Small intestine (tissue), 7 donors: ENCODE data around the gene TMEM135. TPM values are rescaled to one million over a fixed set of nuclear protein-coding genes. Genes with fewer than 3 reads are reported as not detected.

Source experiments
- DNase-seq, 2 donors: peaks; one replicate each; pipeline versions ENCODE4 v3.0.0 to v3.0.0-alpha.2; 2013
- FAIRE-seq: peaks from 2 replicates; lab custom pipeline; 2012; peaks lifted over from hg19 to GRCh38; lab: Jason Lieb, UNC
- H3K27ac ChIP-seq, 3 donors: one replicate each; pipeline ENCODE4 v1.5.1; 2013; ENCODE audit warnings: low read length in 2 of 3, mild to moderate bottlenecking in 2 of 3, control low read depth in 1 of 3, inconsistent platforms in 1 of 3, low read depth in 1 of 3, moderate library complexity in 1 of 3
- H3K27me3 ChIP-seq, 3 donors: one replicate each; pipeline ENCODE4 v1.6.1; 2013; ENCODE audit warnings: low read length in 3 of 3, inconsistent platforms in 1 of 3; ENCODE audit not compliant: control insufficient read depth in 3 of 3, insufficient read depth in 3 of 3
- H3K36me3 ChIP-seq, 3 donors: one replicate each; pipeline ENCODE4 v1.6.1; 2013; ENCODE audit warnings: low read length in 3 of 3, inconsistent platforms in 1 of 3, low read depth in 1 of 3, mild to moderate bottlenecking in 1 of 3, moderate library complexity in 1 of 3; ENCODE audit not compliant: control insufficient read depth in 3 of 3, insufficient read depth in 2 of 3
- H3K4me1 ChIP-seq, 3 donors: one replicate each; pipeline ENCODE4 v1.6.1; 2013; ENCODE audit warnings: low read length in 2 of 3, inconsistent platforms in 1 of 3, low read depth in 1 of 3, mild to moderate bottlenecking in 1 of 3, moderate library complexity in 1 of 3; ENCODE audit not compliant: control insufficient read depth in 3 of 3, insufficient read depth in 2 of 3
- H3K4me3 ChIP-seq, 3 donors: one replicate each; pipeline ENCODE4 v1.5.1; 2013; ENCODE audit warnings: low read length in 3 of 3, control low read depth in 1 of 3, inconsistent platforms in 1 of 3, low read depth in 1 of 3, mild to moderate bottlenecking in 1 of 3, moderate library complexity in 1 of 3
- H3K9me3 ChIP-seq, 2 donors: one replicate each; pipeline ENCODE4 v1.6.1; 2013; ENCODE audit warnings: low read depth in 1 of 2, low read length in 1 of 2; ENCODE audit not compliant: control insufficient read depth in 2 of 2, insufficient read depth in 1 of 2
- WGBS, 3 donors: extraction: QIAGEN DNeasy Blood & Tissue Kit; methylation state at CpG; one replicate each; pipeline ENCODE4 v1.1.7; 2013; 5-methylcytosine and 5-hydroxymethylcytosine counted together
- polyA plus RNA-seq, 4 donors: library from polyadenylated mRNA; stranded (reverse) in 3 of 4; unstranded in 1 of 4; fragments of 200-250 nt in 3 of 4; fragments of 120-200 nt in 1 of 4; gene quantifications; one replicate each; pipeline versions ENCODE4 v1.2.1 to v1.2.3, GENCODE V29; 2013
- donor health status: healthy with polysubstance abuse.
- donor health status: control.
- donor health status: control.
- donor health status: Bipolar disorder and iron deficiency.
- donor health status: healthy.

The TMEM135 gene
- polyA plus RNA-seq, 4 donors: 11.3 to 22.6 (median 14.1) TPM

DNA sequence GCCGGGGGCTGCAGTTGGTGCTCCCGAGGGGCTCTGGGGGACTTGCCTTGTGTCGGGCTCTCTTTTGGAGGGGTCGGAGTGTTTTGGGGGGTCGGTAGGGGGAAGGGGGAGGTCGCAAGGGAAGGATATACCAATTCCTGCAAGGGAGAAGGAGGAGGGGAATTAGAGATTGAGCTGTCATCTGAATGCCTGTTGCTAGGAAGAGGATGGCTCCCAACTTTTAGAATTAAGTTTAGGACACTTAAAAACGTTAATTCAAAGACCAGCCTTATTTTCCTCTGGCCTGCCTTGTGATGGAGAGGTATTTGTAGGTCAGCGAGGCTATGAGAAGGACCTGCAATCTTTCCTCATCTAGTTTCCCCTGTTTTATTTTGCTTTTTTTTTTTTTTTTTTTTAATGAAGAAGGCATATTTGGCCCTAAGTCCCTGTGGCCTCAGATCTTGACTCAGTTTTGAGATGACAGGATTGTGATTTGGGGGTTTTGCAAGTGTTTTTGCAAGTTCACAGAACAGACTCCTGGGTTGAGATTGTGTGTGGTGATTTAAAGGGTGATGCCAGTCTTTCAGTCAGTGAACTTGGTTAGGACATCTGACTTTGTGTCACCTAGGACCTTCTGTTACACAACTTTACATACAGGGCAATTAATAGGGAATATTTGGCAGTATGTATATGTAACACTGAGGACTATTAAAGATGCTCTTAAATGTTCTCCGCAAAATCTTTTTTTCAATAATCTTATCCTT is 672 bp downstream of the TMEM135 start:
- H3K36me3 ChIP-seq: peaks cover 0 to 2% (median 0%) of the 10 kb centered on the region in 3 donors
- no peaks in the 10 kb centered on the region for H3K4me1 ChIP-seq
- 9 to 12% (median 10%) methylated on average over 9 of the region's 9 CpGs for WGBS, 3 donors
- peaks cover 0 to 3% of the 10 kb centered on the region in 2 donors for H3K9me3 ChIP-seq
- no peak for FAIRE-seq
- peak overlapping the region; percentile 59 to 84 (median 71) for H3K4me3 ChIP-seq
- peak; percentile 6 to 24 for DNase-seq
- H3K27me3 ChIP-seq: no peaks in the 10 kb centered on the region
- H3K27ac ChIP-seq: peak overlapping the region; percentile 71 to 81 (median 72)

DNA sequence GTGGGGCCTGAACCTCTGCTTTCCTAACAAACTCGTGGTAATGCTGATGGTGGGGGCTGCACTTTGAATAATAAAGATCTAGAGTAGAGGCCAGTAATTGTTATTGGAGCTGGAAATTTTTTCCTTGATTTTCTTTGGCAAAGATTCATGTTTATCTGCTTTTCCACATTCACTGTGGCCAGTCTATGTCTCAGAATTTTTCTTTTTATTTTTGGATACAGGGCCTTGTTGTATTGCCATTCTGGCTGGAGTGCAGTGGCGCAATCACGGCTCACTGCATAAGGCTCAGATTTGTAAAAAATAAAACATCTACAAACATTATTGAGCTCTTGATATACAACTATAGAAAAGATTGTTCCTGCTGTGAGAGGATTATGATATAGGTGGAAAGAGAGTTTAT is 1.6 kb downstream of the TMEM135 start:
- H3K36me3 ChIP-seq: peaks cover 0 to 2% (median 0%) of the 10 kb centered on the region in 3 donors
- no peak overlapping the region for H3K27ac ChIP-seq
- DNase-seq (no peak), FAIRE-seq (no peak)
- H3K9me3 ChIP-seq: peaks cover 0 to 3% of the 10 kb centered on the region in 2 donors
- H3K4me3 ChIP-seq: no peak overlapping the region
- no peaks in the 10 kb centered on the region for H3K27me3 ChIP-seq
- H3K4me1 ChIP-seq: no peaks in the 10 kb centered on the region
- WGBS, 3 donors: 49 to 56% (median 54%) methylated on average over 3 of the region's 3 CpGs

DNA sequence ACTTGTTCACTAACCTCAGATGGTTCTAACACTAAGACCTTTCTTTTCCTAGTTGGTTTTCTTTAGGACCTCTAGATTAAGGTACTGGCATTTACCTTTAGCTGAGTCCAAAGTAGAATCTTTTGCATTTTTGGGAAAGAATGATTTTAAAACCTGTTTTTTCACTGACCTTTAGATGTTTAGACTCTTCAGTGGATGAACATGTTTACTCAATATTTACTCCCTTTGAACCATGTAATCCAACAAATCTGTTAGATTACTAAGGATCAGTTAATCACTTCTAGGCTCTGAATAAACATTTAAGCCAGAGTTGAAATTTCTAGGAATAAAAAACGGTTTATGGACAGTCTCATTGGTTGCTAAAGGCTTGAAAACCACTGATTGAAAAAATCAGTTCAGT is 6.2 kb downstream of the TMEM135 start:
- 84 to 86% (median 84%) methylated on average over 1 of the region's 1 CpG for WGBS, 3 donors
- no peaks in the 10 kb centered on the region for H3K4me1 ChIP-seq
- FAIRE-seq: no peak
- H3K4me3 ChIP-seq: no peak overlapping the region
- no peak for DNase-seq
- peaks cover 0 to 6% (median 2%) of the 10 kb centered on the region in 3 donors for H3K36me3 ChIP-seq
- peaks cover 0 to 3% of the 10 kb centered on the region in 2 donors for H3K9me3 ChIP-seq
- no peaks in the 10 kb centered on the region for H3K27me3 ChIP-seq
- H3K27ac ChIP-seq: no peak overlapping the region

DNA sequence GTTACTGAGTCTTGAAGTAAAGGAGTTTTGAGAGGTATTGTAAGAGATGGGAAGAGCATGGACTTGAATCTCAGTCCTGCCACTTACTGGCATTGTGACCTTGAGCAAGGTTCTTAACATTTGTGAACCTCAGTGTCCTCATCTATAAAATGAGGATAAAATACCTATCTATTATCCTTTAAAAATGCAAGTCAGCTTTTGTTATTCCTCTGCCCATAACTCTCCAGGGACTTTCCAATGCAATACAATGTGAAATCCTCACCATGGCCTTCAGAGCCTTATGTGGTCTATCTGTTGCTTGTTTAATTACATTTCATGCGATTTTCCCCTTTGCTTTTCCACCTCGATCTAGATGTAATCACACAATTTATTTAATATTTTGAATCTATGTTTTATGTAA is 9.1 kb downstream of the TMEM135 start:
- no peak for DNase-seq
- Histone ChIP-seq H3K4me1 (no peaks in the 10 kb centered on the region), H3K4me3 (no peak overlapping the region), H3K9me3 (peaks cover 0 to 3% of the 10 kb centered on the region in 2 donors), H3K36me3 (peaks cover 0 to 6% (median 2%) of the 10 kb centered on the region in 3 donors), H3K27me3 (no peaks in the 10 kb centered on the region), H3K27ac (no peak overlapping the region)
- 95 to 100% (median 100%) methylated on average over 2 of the region's 2 CpGs for WGBS, 3 donors
- FAIRE-seq: no peak

DNA sequence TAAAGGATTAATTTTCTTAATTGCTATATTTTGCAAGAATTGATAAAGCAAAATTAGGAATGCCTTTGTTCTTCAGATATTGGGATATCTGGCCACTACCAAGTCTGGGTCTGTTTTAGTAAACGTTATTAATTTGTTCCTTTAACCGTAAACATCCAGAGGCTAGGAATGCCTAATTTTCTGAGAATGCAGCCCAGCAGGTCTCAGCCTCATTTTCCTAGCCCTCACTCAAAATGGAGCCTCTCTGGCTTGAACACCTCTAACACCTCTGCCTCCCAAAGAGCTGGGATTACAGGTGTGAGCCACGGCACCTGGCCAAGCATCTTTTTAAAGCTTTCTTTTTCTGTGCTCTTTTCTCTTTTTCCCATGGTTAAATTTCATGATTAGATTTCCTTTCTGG is 18.4 kb downstream of the TMEM135 start:
- no peak overlapping the region for H3K4me3 ChIP-seq
- no peaks in the 10 kb centered on the region for H3K27me3 ChIP-seq
- H3K4me1 ChIP-seq: no peaks in the 10 kb centered on the region
- FAIRE-seq (no peak), DNase-seq (no peak)
- H3K36me3 ChIP-seq: no peaks in the 10 kb centered on the region
- WGBS, 3 donors: 87 to 97% (median 95%) methylated on average over 3 of the region's 3 CpGs
- H3K9me3 ChIP-seq: no peaks in the 10 kb centered on the region
- no peak overlapping the region for H3K27ac ChIP-seq

DNA sequence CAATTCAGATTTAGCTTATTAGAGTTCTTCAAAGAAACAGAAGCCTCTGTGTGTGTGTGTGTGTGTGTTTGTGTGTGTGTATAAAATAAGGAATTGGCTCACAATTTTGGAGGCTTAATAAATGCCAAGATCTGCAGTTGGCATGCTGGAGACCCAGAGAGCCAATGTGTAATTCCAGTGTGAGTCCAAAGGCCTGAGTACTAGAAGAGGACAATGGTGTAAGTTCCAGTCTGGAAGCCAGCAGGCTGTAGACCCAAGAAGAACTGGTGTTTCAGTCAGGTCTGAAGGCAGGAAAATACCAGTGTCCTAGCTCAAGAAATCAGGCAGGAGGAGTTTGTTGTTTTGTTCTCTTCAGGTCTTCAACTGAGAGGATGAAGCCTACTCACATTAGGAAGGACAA is 20.0 kb downstream of the TMEM135 start:
- FAIRE-seq: no peak
- H3K4me3 ChIP-seq: no peak overlapping the region
- H3K36me3 ChIP-seq: no peaks in the 10 kb centered on the region
- no peaks in the 10 kb centered on the region for H3K27me3 ChIP-seq
- no peak for DNase-seq
- H3K27ac ChIP-seq: no peak overlapping the region
- no peaks in the 10 kb centered on the region for H3K4me1 ChIP-seq
- H3K9me3 ChIP-seq: no peaks in the 10 kb centered on the region

DNA sequence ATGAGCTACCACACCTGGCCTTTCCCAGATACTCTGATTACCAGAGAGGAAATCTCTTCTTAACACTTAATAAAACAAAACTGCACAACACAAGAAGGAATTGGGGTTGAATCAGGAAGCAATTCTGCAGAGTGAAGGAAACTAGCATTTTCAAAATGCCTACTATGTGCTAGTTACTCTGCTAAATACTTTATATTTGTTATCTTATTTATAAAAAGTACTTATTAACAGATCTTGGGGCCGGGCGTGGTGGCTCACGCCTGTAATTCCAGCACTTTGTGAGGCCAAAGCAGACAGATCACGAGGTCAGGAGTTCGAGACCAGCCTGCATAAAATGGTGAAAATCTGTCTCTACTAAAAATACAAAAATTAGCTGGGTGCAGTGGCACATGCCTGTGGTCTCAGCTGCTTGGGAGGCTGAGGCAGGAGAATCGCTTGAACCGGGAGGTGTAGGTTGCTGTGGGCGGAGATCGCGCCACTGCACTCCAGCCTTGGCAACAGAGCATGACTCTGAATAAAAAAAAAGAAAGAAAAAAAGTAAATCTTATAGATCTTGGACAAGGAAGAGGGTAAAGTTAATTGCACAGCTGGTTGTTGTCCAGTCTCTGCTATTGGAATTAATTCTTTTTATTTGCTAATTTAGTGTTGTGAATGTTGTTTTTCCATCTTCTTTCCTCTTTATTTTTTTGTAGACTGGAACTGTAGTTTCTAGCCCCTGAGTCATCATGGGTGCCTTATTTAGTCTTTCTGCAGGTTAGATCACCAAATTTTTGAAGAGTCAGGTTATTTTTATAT is 22.1 kb downstream of the TMEM135 start:
- no peaks in the 10 kb centered on the region for H3K36me3 ChIP-seq
- WGBS, 3 donors: 95% methylated on average over 10 of the region's 10 CpGs
- H3K9me3 ChIP-seq: no peaks in the 10 kb centered on the region
- no peaks in the 10 kb centered on the region for H3K27me3 ChIP-seq
- H3K4me3 ChIP-seq: no peak overlapping the region
- no peak for FAIRE-seq
- no peak overlapping the region for H3K27ac ChIP-seq
- DNase-seq: no peak
- H3K4me1 ChIP-seq: no peaks in the 10 kb centered on the region

DNA sequence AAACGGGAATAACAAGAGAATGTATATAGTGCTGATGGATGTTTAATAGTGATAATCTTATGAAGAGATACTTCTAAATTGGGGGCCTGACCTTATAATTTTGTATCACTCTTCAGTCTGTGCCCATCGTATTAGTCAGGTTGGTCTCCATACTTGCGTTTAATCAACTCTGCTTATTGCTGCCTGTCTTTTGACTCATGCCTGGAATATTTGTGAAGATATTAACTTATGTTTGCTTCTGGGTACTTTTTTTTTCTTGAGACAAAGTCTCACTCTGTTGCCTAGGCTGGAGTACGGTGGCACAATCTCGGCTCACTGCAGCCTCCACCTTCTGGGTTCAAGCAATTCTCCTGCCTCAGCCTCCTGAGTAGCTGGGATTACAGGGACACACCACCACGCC is 24.0 kb downstream of the TMEM135 start:
- no peaks in the 10 kb centered on the region for H3K4me1 ChIP-seq
- no peak overlapping the region for H3K27ac ChIP-seq
- 90 to 95% (median 93%) methylated on average over 6 of the region's 6 CpGs for WGBS, 3 donors
- FAIRE-seq (no peak), DNase-seq (no peak)
- no peaks in the 10 kb centered on the region for H3K9me3 ChIP-seq
- no peaks in the 10 kb centered on the region for H3K27me3 ChIP-seq
- no peaks in the 10 kb centered on the region for H3K36me3 ChIP-seq
- H3K4me3 ChIP-seq: no peak overlapping the region
